AG09309 (cell line): ENCODE data around the gene PAK4.

Source experiments
- DNase-seq: peaks from one replicate; pipeline ENCODE4 v3.0.0-alpha.2; 2010; ENCODE audit warnings: low read depth
- H3K4me3 ChIP-seq: 2 replicates; pipeline ENCODE4 v1.5.1; 2011; ENCODE audit warnings: mild to moderate bottlenecking, low read depth, low read length, moderate library complexity; ENCODE audit not compliant: control insufficient read depth
- TF ChIP-seq, protein P1 (sequence below): IDR thresholded peaks from 2 replicates; pipeline ENCODE4 v1.5.1; 2011; ENCODE audit warnings: mild to moderate bottlenecking, low read depth, low read length, inconsistent platforms; ENCODE audit not compliant: insufficient read depth, control insufficient read depth; ENCODE audit errors: missing control alignments

The PAK4 gene

DNA sequence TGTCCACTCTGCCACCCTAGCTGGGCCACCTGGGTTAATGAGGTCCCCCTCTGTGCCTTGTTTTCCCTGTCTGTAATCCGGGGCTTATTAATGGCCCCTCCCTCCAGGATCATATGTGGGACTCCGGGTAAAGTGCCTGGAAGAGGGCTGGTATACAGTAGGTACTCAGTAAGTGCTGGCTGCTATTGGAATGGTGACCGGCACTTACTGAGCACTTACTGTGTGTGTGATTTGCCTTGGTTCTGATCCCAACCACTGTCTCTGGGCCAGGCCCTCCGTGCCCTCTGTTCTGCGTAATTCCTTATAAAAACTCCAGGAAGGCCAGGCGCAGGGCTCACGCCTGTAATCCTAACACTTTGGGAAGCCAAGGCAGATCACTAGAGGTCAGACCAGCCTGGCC is 40.3 kb downstream of the PAK4 start:
- H3K4me3 ChIP-seq = no peak overlapping the region
- DNase-seq = no peak
- TF ChIP-seq, protein P1, sequence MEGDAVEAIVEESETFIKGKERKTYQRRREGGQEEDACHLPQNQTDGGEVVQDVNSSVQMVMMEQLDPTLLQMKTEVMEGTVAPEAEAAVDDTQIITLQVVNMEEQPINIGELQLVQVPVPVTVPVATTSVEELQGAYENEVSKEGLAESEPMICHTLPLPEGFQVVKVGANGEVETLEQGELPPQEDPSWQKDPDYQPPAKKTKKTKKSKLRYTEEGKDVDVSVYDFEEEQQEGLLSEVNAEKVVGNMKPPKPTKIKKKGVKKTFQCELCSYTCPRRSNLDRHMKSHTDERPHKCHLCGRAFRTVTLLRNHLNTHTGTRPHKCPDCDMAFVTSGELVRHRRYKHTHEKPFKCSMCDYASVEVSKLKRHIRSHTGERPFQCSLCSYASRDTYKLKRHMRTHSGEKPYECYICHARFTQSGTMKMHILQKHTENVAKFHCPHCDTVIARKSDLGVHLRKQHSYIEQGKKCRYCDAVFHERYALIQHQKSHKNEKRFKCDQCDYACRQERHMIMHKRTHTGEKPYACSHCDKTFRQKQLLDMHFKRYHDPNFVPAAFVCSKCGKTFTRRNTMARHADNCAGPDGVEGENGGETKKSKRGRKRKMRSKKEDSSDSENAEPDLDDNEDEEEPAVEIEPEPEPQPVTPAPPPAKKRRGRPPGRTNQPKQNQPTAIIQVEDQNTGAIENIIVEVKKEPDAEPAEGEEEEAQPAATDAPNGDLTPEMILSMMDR = no peak

GRCh38 chr19:39166571-39167391 is 41.2 kb downstream of the PAK4 start:
- TF ChIP-seq, protein P1 = no peak
- no peak for DNase-seq
- no peak overlapping the region for H3K4me3 ChIP-seq

- no peak for DNase-seq
- TF ChIP-seq, protein P1 = no peak
These were observed 42.1 kb downstream of the PAK4 start for GRCh38 chr19:39167461-39168257.

DNA sequence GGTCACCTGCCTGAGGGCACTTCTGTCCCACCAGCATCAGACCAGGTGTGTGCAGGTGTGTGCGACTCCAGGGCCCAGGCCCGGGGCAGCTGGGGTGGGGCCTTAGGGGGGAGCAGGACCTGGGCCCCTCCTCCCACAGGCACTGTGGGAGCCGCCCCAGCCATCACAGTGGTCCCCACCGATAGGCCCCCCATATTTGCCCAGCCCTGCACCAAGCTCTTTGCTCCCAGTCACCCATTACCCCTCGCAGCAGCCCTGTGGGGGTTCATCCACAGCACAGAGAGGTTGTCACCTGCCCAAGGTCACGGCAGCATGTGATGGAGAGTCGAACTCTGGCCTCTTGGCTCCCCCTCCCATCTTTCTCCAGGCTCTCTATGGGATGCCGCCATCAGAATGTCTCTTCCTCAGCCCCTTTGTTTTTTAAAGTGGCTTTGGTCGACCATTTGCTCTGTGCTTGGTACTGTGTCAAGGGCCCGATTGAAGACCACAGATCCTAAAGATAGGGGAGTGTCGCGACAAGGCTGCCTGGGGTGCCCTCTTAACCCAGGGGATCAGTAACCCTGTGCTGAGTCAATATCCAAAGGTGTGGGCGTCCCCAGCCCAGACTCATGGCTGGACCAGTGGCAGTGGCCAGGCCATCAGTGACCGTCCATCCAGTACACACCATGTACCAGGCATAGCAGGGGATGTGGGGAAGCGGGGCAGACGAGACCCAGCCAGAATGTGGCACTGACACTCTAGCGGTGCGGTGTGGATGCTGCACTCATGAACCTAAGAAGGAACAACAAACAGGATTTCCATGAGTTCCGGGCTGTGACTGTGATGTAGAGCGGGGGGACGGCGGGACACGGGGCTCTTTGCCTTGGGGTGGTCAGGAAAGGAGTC is 42.9 kb downstream of the PAK4 start:
- no peak for DNase-seq
- no peak overlapping the region for H3K4me3 ChIP-seq
- TF ChIP-seq, protein P1 = no peak

More at GRCh38 chr19:39167461-39168257, 42.1 kb downstream of the PAK4 start:
- H3K4me3 ChIP-seq = no peak overlapping the region

DNA sequence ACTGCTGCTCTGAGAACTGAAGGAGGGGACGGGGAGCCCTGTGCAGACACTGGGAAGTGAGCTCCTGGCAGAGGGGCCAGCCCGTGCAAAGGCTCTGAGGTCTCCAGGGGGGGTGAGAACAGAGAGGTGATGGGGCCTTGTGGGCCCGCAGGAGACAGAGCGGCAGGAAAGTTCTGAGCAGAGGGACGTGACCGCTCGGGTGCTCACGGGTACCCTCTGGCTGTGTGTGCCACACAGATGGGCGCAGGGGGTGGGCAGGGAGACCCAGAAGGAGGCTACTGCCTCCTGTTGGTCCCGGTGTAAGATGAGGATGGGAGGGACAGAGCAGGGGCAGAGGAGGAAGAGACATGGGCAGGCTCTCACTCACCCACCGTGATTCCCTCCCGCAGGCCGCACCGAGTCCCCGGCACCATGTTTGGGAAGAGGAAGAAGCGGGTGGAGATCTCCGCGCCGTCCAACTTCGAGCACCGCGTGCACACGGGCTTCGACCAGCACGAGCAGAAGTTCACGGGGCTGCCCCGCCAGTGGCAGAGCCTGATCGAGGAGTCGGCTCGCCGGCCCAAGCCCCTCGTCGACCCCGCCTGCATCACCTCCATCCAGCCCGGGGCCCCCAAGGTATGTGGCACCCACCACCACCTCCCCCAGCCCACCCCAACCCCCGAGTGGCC is 43.7 kb downstream of the PAK4 start:
- TF ChIP-seq, protein P1 = no peak
- DNase-seq = no peak
- no peak overlapping the region for H3K4me3 ChIP-seq
